Common myeloid progenitor, CD34-positive (primary cell): Measurements from ENCODE around the gene ZBTB16.

Experiments used
- CTCF ChIA-PET: fragments of 350-600 bp; sonication (Branson Sonifier 250); formaldehyde crosslinking; loops from one replicate; lab custom pipeline; 2021; ENCODE audit warnings: antibody characterized with exemption; lab: Charles Lee
- POLR2A ChIA-PET: fragments of 350-600 bp; sonication (Branson Sonifier 250); formaldehyde crosslinking; loops from one replicate; lab custom pipeline; 2021; ENCODE audit warnings: antibody characterized with exemption; lab: Charles Lee
- DNase-seq, 3 donors: peaks; one replicate each; pipeline versions ENCODE4 v3.0.0 to v3.0.0-alpha.2; 2013
- H3K27ac ChIP-seq, 2 experiments: 1 replicate in 1 of 2; 2 replicates in 1 of 2; pipeline ENCODE4 v1.7.0; 2013; ENCODE audit warnings: inconsistent platforms in 2 of 2, low read length in 2 of 2, mild to moderate bottlenecking in 2 of 2, low read depth in 1 of 2, moderate library complexity in 1 of 2; ENCODE audit not compliant: severe bottlenecking in 2 of 2, insufficient read depth in 1 of 2, poor library complexity in 1 of 2
- H3K27me3 ChIP-seq, 5 experiments: replicated peaks in 2 of 5; 1 replicate in 3 of 5; 2 replicates in 2 of 5; pipeline versions ENCODE4 v1.6.1 to v1.7.0; 2013; ENCODE audit warnings: low read length in 4 of 5, mild to moderate bottlenecking in 2 of 5, moderate library complexity in 2 of 5, inconsistent platforms in 1 of 5; ENCODE audit not compliant: insufficient read depth in 5 of 5, control insufficient read depth in 4 of 5
- H3K36me3 ChIP-seq, 4 experiments: 1 replicate in 2 of 4; 2 replicates in 2 of 4; pipeline versions ENCODE4 v1.6.1 to v1.7.0; 2013; ENCODE audit warnings: low read length in 3 of 4, control low read depth in 1 of 4, mild to moderate bottlenecking in 1 of 4; ENCODE audit not compliant: control insufficient read depth in 4 of 4, insufficient read depth in 4 of 4
- H3K4me1 ChIP-seq, 4 experiments: 1 replicate in 3 of 4; 2 replicates in 1 of 4; pipeline versions ENCODE4 v1.6.1 to v1.7.1; 2013; ENCODE audit warnings: low read length in 3 of 4, mild to moderate bottlenecking in 3 of 4, control low read depth in 1 of 4, inconsistent platforms in 1 of 4, moderate library complexity in 1 of 4; ENCODE audit not compliant: control insufficient read depth in 4 of 4, insufficient read depth in 4 of 4; ENCODE audit errors: control extremely low read depth in 1 of 4
- H3K4me3 ChIP-seq, 7 experiments: 1 replicate in 4 of 7; 2 replicates in 3 of 7; pipeline versions ENCODE4 v1.5.1 to v1.7.0; 2013; ENCODE audit warnings: mild to moderate bottlenecking in 7 of 7, low read length in 6 of 7, moderate library complexity in 6 of 7, inconsistent platforms in 2 of 7, low read depth in 2 of 7, control low read depth in 1 of 7; ENCODE audit not compliant: insufficient read depth in 4 of 7, control insufficient read depth in 1 of 7; ENCODE audit errors: extremely low read depth in 1 of 7
- H3K9me3 ChIP-seq, 5 experiments: 1 replicate in 4 of 5; 2 replicates in 1 of 5; pipeline versions ENCODE4 v1.6.1 to v1.7.1; 2013; ENCODE audit warnings: low read length in 4 of 5, mild to moderate bottlenecking in 2 of 5, inconsistent platforms in 1 of 5, low read depth in 1 of 5, moderate library complexity in 1 of 5; ENCODE audit not compliant: control insufficient read depth in 4 of 5, insufficient read depth in 2 of 5; ENCODE audit errors: control extremely low read depth in 1 of 5
- WGBS: methylation state at CpG from one replicate; pipeline ENCODE4 v1.1.5; 2013; ENCODE audit not compliant: insufficient coverage; 5-methylcytosine and 5-hydroxymethylcytosine counted together

ZBTB16 gene

GRCh38 chr11:114273890-114274635 is 214.6 kb downstream of the ZBTB16 start:
- no peaks in the 10 kb centered on the region for H3K36me3 ChIP-seq
- ChIA-PET POLR2A (no interaction called here), CTCF (interaction anchor here (0.8 to 2.1 kb wide), 5 partner anchors 9 to 279 kb away, joined by 3 to 8 read pairs (median 4); no protein-coding TSS in a partner anchor)
- no peaks in the 10 kb centered on the region for H3K9me3 ChIP-seq
- no peak overlapping the region for H3K4me3 ChIP-seq
- WGBS: 81% methylated on average over 5 of the region's 5 CpGs
- H3K4me1 ChIP-seq: no peaks in the 10 kb centered on the region
- DNase-seq: no peak
- H3K27me3 ChIP-seq: peaks cover 2 to 59% (median 28%) of the 10 kb centered on the region in 5 experiments
- H3K27ac ChIP-seq: no peak overlapping the region

GRCh38 chr11:114274637-114275036 is 215.1 kb downstream of the ZBTB16 start:
- DNase-seq: no peak
- no peaks in the 10 kb centered on the region for H3K4me1 ChIP-seq
- POLR2A ChIA-PET: no interaction called here
- CTCF ChIA-PET: interaction anchor here (1.0 to 2.1 kb wide), 4 partner anchors 10 to 280 kb away, joined by 3 to 8 read pairs (median 4); no protein-coding TSS in a partner anchor
- no peak overlapping the region for H3K4me3 ChIP-seq
- H3K36me3 ChIP-seq: no peaks in the 10 kb centered on the region
- no peak overlapping the region for H3K27ac ChIP-seq
- H3K9me3 ChIP-seq: no peaks in the 10 kb centered on the region
- 50% methylated on average over 1 of the region's 3 CpGs for WGBS
- H3K27me3 ChIP-seq: peaks cover 2 to 65% (median 31%) of the 10 kb centered on the region in 5 experiments

- CTCF ChIA-PET: interaction anchor here (1.0 to 2.1 kb wide), 4 partner anchors 11 to 280 kb away, joined by 3 to 8 read pairs (median 4); no protein-coding TSS in a partner anchor
Observed at GRCh38 chr11:114275280-114275679, 215.8 kb downstream of the ZBTB16 start.

GRCh38 chr11:114276077-114276476 is 216.6 kb downstream of the ZBTB16 start:
- H3K27me3 ChIP-seq: peaks cover 0 to 59% (median 26%) of the 10 kb centered on the region in 5 experiments
- no peak overlapping the region for H3K27ac ChIP-seq
- WGBS: 90% methylated on average over 4 of the region's 5 CpGs
- no peak for DNase-seq
- H3K4me1 ChIP-seq: peaks cover 0 to 2% (median 0%) of the 10 kb centered on the region in 4 experiments
- H3K9me3 ChIP-seq: no peaks in the 10 kb centered on the region
- POLR2A ChIA-PET: no interaction called here
- H3K36me3 ChIP-seq: no peaks in the 10 kb centered on the region
- CTCF ChIA-PET: interaction anchor here (1.4 to 2.1 kb wide), 2 partner anchors 13 to 281 kb away, joined by 4 to 6 read pairs; no protein-coding TSS in a partner anchor
- no peak overlapping the region for H3K4me3 ChIP-seq

More at GRCh38 chr11:114275280-114275679, 215.8 kb downstream of the ZBTB16 start:
- no peak overlapping the region for H3K4me3 ChIP-seq
- POLR2A ChIA-PET: no interaction called here
- H3K36me3 ChIP-seq: no peaks in the 10 kb centered on the region
- WGBS: 85% methylated on average over 3 of the region's 3 CpGs
- no peaks in the 10 kb centered on the region for H3K4me1 ChIP-seq
- no peaks in the 10 kb centered on the region for H3K9me3 ChIP-seq
- H3K27me3 ChIP-seq: peaks cover under 1 to 66% (median 29%) of the 10 kb centered on the region in 5 experiments
- no peak for DNase-seq
- no peak overlapping the region for H3K27ac ChIP-seq

- H3K9me3 ChIP-seq: no peaks in the 10 kb centered on the region
- WGBS: 91% methylated on average over 8 of the region's 11 CpGs
- POLR2A ChIA-PET: no interaction called here
- H3K27me3 ChIP-seq: peaks cover 0 to 45% (median 21%) of the 10 kb centered on the region in 5 experiments
- no peak for DNase-seq
- H3K36me3 ChIP-seq: no peaks in the 10 kb centered on the region
- CTCF ChIA-PET: interaction anchor here (1.3 to 1.8 kb wide), 2 partner anchors 9 to 485 kb away, joined by 4 to 6 read pairs; no protein-coding TSS in a partner anchor
- no peak overlapping the region for H3K4me3 ChIP-seq
- no peak overlapping the region for H3K27ac ChIP-seq
- peaks cover 0 to 2% (median 0%) of the 10 kb centered on the region in 4 experiments for H3K4me1 ChIP-seq
Observed at GRCh38 chr11:114277637-114278341, 218.3 kb downstream of the ZBTB16 start.

GRCh38 chr11:114278342-114279065 is 219.0 kb downstream of the ZBTB16 start:
- CTCF ChIA-PET: interaction anchor here (0.7 to 1.8 kb wide), 4 partner anchors 11 to 485 kb away, joined by 3 to 6 read pairs (median 3); no protein-coding TSS in a partner anchor

More at GRCh38 chr11:114278342-114279065, 219.0 kb downstream of the ZBTB16 start:
- 100% methylated on average over 2 of the region's 4 CpGs for WGBS
- POLR2A ChIA-PET: no interaction called here
- H3K36me3 ChIP-seq: no peaks in the 10 kb centered on the region
- no peaks in the 10 kb centered on the region for H3K9me3 ChIP-seq
- peaks cover 0 to 41% (median 21%) of the 10 kb centered on the region in 5 experiments for H3K27me3 ChIP-seq
- H3K4me1 ChIP-seq: peaks cover 0 to 2% (median 0%) of the 10 kb centered on the region in 4 experiments
- H3K4me3 ChIP-seq: no peak overlapping the region
- no peak overlapping the region for H3K27ac ChIP-seq
- no peak for DNase-seq
